Type B pancreatic cell (in vitro differentiated cells): Measurements from ENCODE around the gene IQGAP3. TPM values are rescaled to one million over a fixed set of nuclear protein-coding genes. Genes with fewer than 3 reads are reported as not detected.
A peak's percentile ranks its signal among the peaks of the same experiment; 100 is the strongest.

Source experiments
- DNase-seq: peaks from one replicate; pipeline ENCODE4 v3.0.0; 2021; ENCODE audit warnings: mixed read lengths; ENCODE audit not compliant: unreplicated experiment; ENCODE audit errors: extremely low spot score
- H3K27ac Mint-ChIP-seq: 2 replicates; pipeline ENCODE4 v1.8.0; 2021; ENCODE audit warnings: mild to moderate bottlenecking, mixed read lengths
- H3K27me3 Mint-ChIP-seq: 2 replicates; pipeline ENCODE4 v1.8.0; 2021; ENCODE audit warnings: mixed read lengths
- H3K36me3 Mint-ChIP-seq: 2 replicates; pipeline ENCODE4 v1.8.0; 2021; ENCODE audit warnings: mixed read lengths
- H3K4me1 Mint-ChIP-seq: one replicate; pipeline ENCODE4 v1.8.0; 2021; ENCODE audit warnings: mixed read lengths; ENCODE audit not compliant: unreplicated experiment
- H3K4me3 Mint-ChIP-seq: 2 replicates; pipeline ENCODE4 v1.8.0; 2021; ENCODE audit warnings: mild to moderate bottlenecking, mixed read lengths
- H3K9me3 Mint-ChIP-seq: 2 replicates; pipeline ENCODE4 v1.8.0; 2021; ENCODE audit warnings: mixed read lengths
- total RNA-seq: library from RNA; stranded (reverse); gene quantifications from 2 replicates; pipeline ENCODE4 v1.2.1, GENCODE V29; 2021; ENCODE audit warnings: low replicate concordance
- TF ChIP-seq, protein P1 (sequence below): fragments of 200-600 bp; sonication (generic); conservative IDR thresholded peaks from 2 replicates; pipeline ENCODE4 v1.5.0; 2021; ENCODE audit warnings: antibody characterized with exemption, mild to moderate bottlenecking

IQGAP3 gene
- total RNA-seq, 1 donor from 2014 or later: 35.3 TPM

DNA sequence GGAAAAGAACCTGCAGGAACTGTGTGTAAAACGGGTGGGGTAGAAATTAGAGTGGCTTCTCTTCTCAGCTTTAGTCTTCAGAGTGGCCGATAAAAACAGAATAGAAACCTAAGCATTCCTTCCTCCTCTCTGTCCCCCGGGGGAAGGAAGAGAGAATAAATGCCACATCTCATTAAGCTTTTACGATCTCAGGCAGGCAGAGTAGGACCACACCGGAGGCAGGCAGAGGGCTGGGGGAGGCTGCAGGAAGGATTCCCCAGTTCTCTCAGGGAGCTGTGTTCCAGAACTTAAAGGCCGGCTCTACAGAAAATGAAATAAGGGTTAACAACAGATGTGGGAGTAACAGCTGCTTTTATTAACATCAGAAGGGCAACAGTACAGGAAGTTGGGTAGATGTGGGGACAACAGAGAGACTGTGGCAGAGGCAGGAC lies 47.3 kb downstream of the IQGAP3 start:
- no peaks in the 10 kb centered on the region for H3K9me3 Mint-ChIP-seq
- TF ChIP-seq, protein P1, sequence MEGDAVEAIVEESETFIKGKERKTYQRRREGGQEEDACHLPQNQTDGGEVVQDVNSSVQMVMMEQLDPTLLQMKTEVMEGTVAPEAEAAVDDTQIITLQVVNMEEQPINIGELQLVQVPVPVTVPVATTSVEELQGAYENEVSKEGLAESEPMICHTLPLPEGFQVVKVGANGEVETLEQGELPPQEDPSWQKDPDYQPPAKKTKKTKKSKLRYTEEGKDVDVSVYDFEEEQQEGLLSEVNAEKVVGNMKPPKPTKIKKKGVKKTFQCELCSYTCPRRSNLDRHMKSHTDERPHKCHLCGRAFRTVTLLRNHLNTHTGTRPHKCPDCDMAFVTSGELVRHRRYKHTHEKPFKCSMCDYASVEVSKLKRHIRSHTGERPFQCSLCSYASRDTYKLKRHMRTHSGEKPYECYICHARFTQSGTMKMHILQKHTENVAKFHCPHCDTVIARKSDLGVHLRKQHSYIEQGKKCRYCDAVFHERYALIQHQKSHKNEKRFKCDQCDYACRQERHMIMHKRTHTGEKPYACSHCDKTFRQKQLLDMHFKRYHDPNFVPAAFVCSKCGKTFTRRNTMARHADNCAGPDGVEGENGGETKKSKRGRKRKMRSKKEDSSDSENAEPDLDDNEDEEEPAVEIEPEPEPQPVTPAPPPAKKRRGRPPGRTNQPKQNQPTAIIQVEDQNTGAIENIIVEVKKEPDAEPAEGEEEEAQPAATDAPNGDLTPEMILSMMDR: no peak
- no peaks in the 10 kb centered on the region for H3K27me3 Mint-ChIP-seq
- H3K4me1 Mint-ChIP-seq: peaks cover 10% of the 10 kb centered on the region
- peak overlapping the region; percentile 33 for H3K27ac Mint-ChIP-seq
- H3K36me3 Mint-ChIP-seq: peaks cover 16% of the 10 kb centered on the region
- no peak overlapping the region for H3K4me3 Mint-ChIP-seq
- DNase-seq: no peak

DNA sequence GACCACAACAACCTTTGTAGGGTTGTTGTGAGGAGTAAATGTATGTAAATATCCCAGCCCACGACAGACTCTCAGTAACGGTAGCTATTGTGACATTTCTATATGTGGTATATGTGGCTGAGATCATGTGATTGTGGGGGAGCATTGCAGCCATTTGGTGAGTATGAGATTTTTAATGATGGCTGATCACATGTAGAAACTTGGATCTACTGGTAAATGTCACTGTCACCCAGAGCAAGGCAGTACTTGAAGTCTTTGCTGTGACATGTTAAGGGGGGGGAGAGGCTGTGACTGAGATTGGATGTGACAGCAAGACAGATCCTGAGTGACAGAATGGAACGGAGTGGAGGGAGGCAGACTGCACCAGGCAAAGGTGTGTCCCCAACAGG lies 47.9 kb downstream of the IQGAP3 start:
- no peak for DNase-seq
- Mint-ChIP-seq H3K36me3 (peaks cover 16% of the 10 kb centered on the region), H3K4me3 (peak overlapping the region; percentile 36), H3K27ac (peak overlapping the region; percentile 57), H3K4me1 (peaks cover 10% of the 10 kb centered on the region), H3K9me3 (no peaks in the 10 kb centered on the region), H3K27me3 (no peaks in the 10 kb centered on the region)
- TF ChIP-seq, protein P1: no peak

DNA sequence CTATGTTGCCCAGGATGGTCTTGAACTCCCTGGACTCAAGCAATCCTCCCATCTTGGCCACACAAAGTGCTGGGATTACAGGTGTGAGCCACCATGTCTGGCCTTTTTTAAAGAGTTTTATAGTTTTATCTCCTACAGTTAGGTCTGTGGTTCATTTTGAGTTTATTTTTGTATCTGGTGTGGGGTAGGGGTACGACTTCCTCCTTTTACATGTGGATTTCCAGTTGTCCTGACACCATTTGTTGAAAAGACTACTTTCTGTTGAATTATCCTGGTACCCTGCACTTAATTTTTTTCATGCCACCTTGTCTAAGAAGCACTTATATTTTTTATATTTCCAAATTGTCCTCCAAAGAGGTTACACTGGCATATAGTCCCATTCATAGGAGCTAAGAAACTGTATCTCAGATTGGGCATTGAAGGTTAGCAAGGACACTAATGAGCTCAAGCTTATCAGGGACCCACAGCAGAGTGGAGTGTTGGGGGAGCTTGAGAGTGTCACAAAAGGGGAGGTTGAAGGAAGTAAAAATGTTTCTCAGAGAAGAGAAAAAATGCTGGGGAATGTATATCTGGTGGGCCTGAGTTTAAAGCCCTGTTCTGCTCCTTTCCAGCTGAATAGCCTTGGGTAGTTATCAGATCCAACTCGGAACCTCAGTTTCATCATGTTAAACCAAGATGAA lies 48.4 kb downstream of the IQGAP3 start:
- no peak for DNase-seq
- Mint-ChIP-seq H3K9me3 (no peaks in the 10 kb centered on the region), H3K36me3 (peaks cover 16% of the 10 kb centered on the region), H3K27ac (no peak overlapping the region), H3K4me1 (peaks cover 10% of the 10 kb centered on the region), H3K27me3 (no peaks in the 10 kb centered on the region), H3K4me3 (no peak overlapping the region)
- TF ChIP-seq, protein P1: no peak

DNA sequence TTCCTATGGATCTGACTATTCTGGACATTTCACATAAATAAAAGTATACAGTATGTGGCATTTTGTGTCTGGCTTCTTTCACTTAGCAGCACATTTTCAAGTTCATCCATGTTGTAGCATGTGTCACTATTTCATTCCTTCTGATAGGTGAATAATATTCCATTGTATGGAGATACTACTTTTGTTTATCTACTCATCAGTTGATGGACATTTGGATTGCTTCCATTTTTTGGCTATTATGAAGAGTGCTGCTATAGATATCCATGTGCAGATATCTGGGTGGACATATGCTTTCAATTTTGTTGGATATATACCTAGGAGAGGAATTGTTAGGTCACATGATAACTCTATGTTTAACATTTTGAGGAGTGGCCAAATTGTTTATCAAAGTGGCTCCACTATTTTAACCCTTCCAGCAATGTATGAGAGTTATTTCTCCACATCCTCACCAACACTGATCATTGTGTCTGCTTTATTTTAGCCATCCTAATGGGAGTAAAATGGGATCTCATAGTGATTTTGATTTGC lies 49.9 kb downstream of the IQGAP3 start:
- no peak overlapping the region for H3K4me3 Mint-ChIP-seq
- H3K27ac Mint-ChIP-seq: no peak overlapping the region
- H3K27me3 Mint-ChIP-seq: no peaks in the 10 kb centered on the region
- H3K9me3 Mint-ChIP-seq: no peaks in the 10 kb centered on the region
- no peak for DNase-seq
- peaks cover 10% of the 10 kb centered on the region for H3K4me1 Mint-ChIP-seq
- H3K36me3 Mint-ChIP-seq: peaks cover 9% of the 10 kb centered on the region
- TF ChIP-seq, protein P1: no peak

DNA sequence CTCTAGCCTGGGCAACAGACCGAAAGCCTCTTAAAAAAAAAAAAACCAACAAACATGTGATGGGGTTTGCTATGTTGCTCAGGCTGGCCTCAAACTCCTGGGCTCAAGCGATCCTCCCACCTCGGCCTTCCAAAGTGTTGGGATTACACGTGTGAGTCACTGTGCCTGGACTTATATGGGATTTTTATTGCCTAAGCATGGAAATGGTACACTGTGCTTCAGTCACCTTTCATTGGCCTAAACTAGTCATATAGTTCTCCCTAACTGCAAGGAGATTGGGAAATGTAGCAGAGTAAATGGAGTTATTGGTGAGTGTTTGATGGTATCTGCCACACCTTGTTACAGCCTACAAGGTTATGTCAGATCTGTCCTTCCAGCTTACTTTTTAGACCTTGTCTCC lies 54.6 kb downstream of the IQGAP3 start:
- no peak for DNase-seq
- no peaks in the 10 kb centered on the region for H3K36me3 Mint-ChIP-seq
- TF ChIP-seq, protein P1: no peak
- no peak overlapping the region for H3K27ac Mint-ChIP-seq
- no peaks in the 10 kb centered on the region for H3K4me1 Mint-ChIP-seq
- H3K4me3 Mint-ChIP-seq: no peak overlapping the region
- H3K9me3 Mint-ChIP-seq: no peaks in the 10 kb centered on the region
- H3K27me3 Mint-ChIP-seq: peaks cover 3% of the 10 kb centered on the region
